GM18502 (cell line): ENCODE measurements around the gene HUNK.

Source experiments
- ATAC-seq: cut with Tn5 transposase; IDR thresholded peaks from one replicate; pipeline ENCODE4 v1.9.1; 2021; ENCODE audit warnings: mild to moderate bottlenecking; ENCODE audit not compliant: unreplicated experiment, poor library complexity

HUNK gene

GRCh38 chr21:31988492-31989290 is 115.9 kb downstream of the HUNK start:
- no peak for ATAC-seq

- no peak for ATAC-seq
Observed at GRCh38 chr21:31991356-31992331, 118.8 kb downstream of the HUNK start.

- ATAC-seq: no peak
Observed at GRCh38 chr21:31992391-31992790, 119.6 kb downstream of the HUNK start.

GRCh38 chr21:31993826-31994825 is 121.3 kb downstream of the HUNK start:
- ATAC-seq: no peak

GRCh38 chr21:31997191-31997590 is 124.4 kb downstream of the HUNK start:
- no peak for ATAC-seq

GRCh38 chr21:31999810-32000468 is 127.1 kb downstream of the HUNK start:
- no peak for ATAC-seq

GRCh38 chr21:32001390-32001789 is 128.6 kb downstream of the HUNK start:
- no peak for ATAC-seq

GRCh38 chr21:32003411-32003810 is 130.6 kb downstream of the HUNK start:
- no peak for ATAC-seq

GRCh38 chr21:32004291-32004690 is 131.5 kb downstream of the HUNK start:
- ATAC-seq: no peak

GRCh38 chr21:32007456-32007855 is 134.6 kb downstream of the HUNK start:
- no peak for ATAC-seq

GRCh38 chr21:32008714-32009113 is 135.9 kb downstream of the HUNK start:
- ATAC-seq: no peak

- ATAC-seq: no peak
Observed at GRCh38 chr21:32009263-32009662, 136.4 kb downstream of the HUNK start.

- no peak for ATAC-seq
Observed at GRCh38 chr21:32015461-32016139, 142.8 kb downstream of the HUNK start.

GRCh38 chr21:32018381-32018780 is 145.6 kb downstream of the HUNK start:
- no peak for ATAC-seq

- no peak for ATAC-seq
Observed at GRCh38 chr21:32020564-32020963, 147.7 kb downstream of the HUNK start.

- ATAC-seq: no peak
Observed at GRCh38 chr21:32021319-32021994, 148.6 kb downstream of the HUNK start.

GRCh38 chr21:32022146-32022545 is 149.3 kb downstream of the HUNK start:
- no peak for ATAC-seq

- ATAC-seq: no peak
Observed at GRCh38 chr21:32030146-32030652, 157.4 kb downstream of the HUNK start.
